Tibial nerve (tissue), 4 donors: ENCODE data around the gene ASCL1. TPM values are rescaled to one million over a fixed set of nuclear protein-coding genes. Genes with fewer than 3 reads are reported as not detected.

Experiments used
- DNase-seq, 2 donors: peaks; one replicate each; pipeline ENCODE4 v3.0.0-alpha.2; 2019; ENCODE audit warnings: low spot score in 2 of 2
- H3K27ac ChIP-seq, 4 donors: fragments of 200-600 bp; sonication (generic) in 3 of 4; one replicate each; pipeline ENCODE4 v1.5.1; 2017 to 2019; ENCODE audit warnings: mild to moderate bottlenecking in 1 of 4
- H3K27me3 ChIP-seq, 2 donors: fragments of 200-600 bp; sonication (generic) in 1 of 2; one replicate each; pipeline versions ENCODE4 v1.5.1 to v1.6.0; 2017 to 2019
- H3K36me3 ChIP-seq, 3 donors: fragments of 200-600 bp; sonication (generic); one replicate each; pipeline ENCODE4 v1.5.1; 2018 to 2019
- H3K4me1 ChIP-seq, 4 donors: fragments of 200-600 bp; sonication (generic) in 3 of 4; one replicate each; pipeline ENCODE4 v1.5.1; 2017 to 2019
- H3K4me3 ChIP-seq, 4 donors: fragments of 200-600 bp; sonication (generic) in 3 of 4; one replicate each; pipeline ENCODE4 v1.5.1; 2017 to 2019; ENCODE audit warnings: mild to moderate bottlenecking in 1 of 4, moderate library complexity in 1 of 4
- H3K9me3 ChIP-seq, 4 donors: fragments of 200-600 bp; sonication (generic) in 3 of 4; one replicate each; pipeline ENCODE4 v1.5.1; 2017 to 2019
- EP300 ChIP-seq, 2 donors: sonication (generic); formaldehyde crosslinking; IDR thresholded peaks; one replicate each; pipeline ENCODE4 v1.6.1; 2017; ENCODE audit warnings: antibody characterized with exemption in 2 of 2, mild to moderate bottlenecking in 1 of 2
- POLR2A ChIP-seq, 2 donors: fragments of 450-650 bp; IDR thresholded peaks; one replicate each; pipeline ENCODE4 v1.6.1; 2017; ENCODE audit warnings: antibody characterized with exemption in 2 of 2, mild to moderate bottlenecking in 2 of 2, moderate library complexity in 2 of 2
- WGBS, 2 donors: methylation state at CpG; one replicate each; pipeline ENCODE4 v1.1.5; 2018; 5-methylcytosine and 5-hydroxymethylcytosine counted together
- total RNA-seq, 4 donors: library from RNA; depleted of rRNA; stranded (reverse); fragments of >200 nt; gene quantifications; one replicate each; pipeline ENCODE4 v1.1.0, GENCODE V29; 2016
- TF ChIP-seq, protein P1 (sequence below), 5 experiments: fragments of 200-600 bp in 3 of 5; fragments of 450-650 bp in 2 of 5; sonication (generic) in 3 of 5; IDR thresholded peaks; one replicate each; pipeline ENCODE4 v1.5.1; 2016 to 2019; ENCODE audit warnings: antibody characterized with exemption in 5 of 5, mild to moderate bottlenecking in 3 of 5, moderate library complexity in 2 of 5

ASCL1 gene
- total RNA-seq, 4 donors from 2014 or later, result 1.6 TPM; not detected in 3

DNA sequence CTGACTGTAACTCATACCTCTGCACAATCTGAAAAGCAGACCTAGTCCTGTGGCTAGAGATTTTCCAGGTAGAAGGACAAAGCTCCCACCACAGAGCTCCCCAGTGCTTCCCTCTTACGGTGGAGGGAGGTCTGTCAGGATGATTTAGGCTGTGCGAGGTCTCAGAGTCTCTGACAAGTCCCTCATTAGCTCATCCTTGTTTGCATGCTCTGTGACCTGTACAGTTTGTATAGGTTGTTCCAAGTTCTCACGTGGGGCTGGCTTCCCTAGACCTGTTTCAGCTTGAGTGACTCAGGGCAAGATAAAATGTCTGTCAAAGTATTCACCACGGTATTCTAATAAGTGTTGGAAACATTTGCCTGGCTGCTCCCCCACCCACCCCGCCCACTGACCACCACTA lies 34.8 kb downstream of the ASCL1 start:
- no peaks in the 10 kb centered on the region for H3K4me1 ChIP-seq
- no peaks in the 10 kb centered on the region for H3K36me3 ChIP-seq
- no peak overlapping the region for H3K4me3 ChIP-seq
- no peak overlapping the region for H3K27ac ChIP-seq
- H3K27me3 ChIP-seq, result no peaks in the 10 kb centered on the region
- WGBS, 2 donors, result 42 to 57% methylated on average over 5 of the region's 5 CpGs
- no peak for DNase-seq
- TF ChIP-seq EP300 (IDR thresholded peaks at IDR 0.05), result no peak
- TF ChIP-seq POLR2A (IDR thresholded peaks at IDR 0.05), result no peak
- TF ChIP-seq, protein P1, sequence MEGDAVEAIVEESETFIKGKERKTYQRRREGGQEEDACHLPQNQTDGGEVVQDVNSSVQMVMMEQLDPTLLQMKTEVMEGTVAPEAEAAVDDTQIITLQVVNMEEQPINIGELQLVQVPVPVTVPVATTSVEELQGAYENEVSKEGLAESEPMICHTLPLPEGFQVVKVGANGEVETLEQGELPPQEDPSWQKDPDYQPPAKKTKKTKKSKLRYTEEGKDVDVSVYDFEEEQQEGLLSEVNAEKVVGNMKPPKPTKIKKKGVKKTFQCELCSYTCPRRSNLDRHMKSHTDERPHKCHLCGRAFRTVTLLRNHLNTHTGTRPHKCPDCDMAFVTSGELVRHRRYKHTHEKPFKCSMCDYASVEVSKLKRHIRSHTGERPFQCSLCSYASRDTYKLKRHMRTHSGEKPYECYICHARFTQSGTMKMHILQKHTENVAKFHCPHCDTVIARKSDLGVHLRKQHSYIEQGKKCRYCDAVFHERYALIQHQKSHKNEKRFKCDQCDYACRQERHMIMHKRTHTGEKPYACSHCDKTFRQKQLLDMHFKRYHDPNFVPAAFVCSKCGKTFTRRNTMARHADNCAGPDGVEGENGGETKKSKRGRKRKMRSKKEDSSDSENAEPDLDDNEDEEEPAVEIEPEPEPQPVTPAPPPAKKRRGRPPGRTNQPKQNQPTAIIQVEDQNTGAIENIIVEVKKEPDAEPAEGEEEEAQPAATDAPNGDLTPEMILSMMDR (IDR thresholded peaks at IDR 0.05), result no peak
- peaks cover 0 to 6% (median 0%) of the 10 kb centered on the region in 4 donors for H3K9me3 ChIP-seq

DNA sequence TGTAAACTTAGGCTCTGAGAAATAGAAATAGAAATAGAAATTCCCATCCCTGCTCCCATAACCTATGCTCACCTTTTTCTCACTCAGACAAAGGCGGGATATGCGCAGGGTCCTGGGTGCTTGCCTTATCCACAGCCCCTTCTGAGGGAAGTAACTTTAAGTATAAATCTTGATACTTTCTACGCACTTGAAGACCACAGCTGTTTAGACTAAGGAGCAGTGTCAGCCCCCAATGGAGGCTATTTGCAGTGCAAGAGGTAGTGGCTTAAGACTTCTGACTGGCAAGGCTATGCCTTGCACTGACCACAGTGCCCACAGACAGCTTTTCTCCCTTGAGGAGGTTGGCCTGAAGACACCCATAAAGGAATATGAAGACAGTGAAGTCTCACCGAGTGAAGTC lies 35.2 kb downstream of the ASCL1 start:
- H3K27me3 ChIP-seq, result no peaks in the 10 kb centered on the region
- TF ChIP-seq, protein P1 (IDR thresholded peaks at IDR 0.05), result no peak
- TF ChIP-seq EP300 (IDR thresholded peaks at IDR 0.05), result no peak
- no peak for TF ChIP-seq POLR2A (IDR thresholded peaks at IDR 0.05)
- no peaks in the 10 kb centered on the region for H3K36me3 ChIP-seq
- DNase-seq, result no peak
- WGBS, 2 donors, result 87 to 96% methylated on average over 4 of the region's 4 CpGs
- H3K4me1 ChIP-seq, result no peaks in the 10 kb centered on the region
- peaks cover 0 to 9% (median 0%) of the 10 kb centered on the region in 4 donors for H3K9me3 ChIP-seq
- H3K4me3 ChIP-seq, result no peak overlapping the region
- H3K27ac ChIP-seq, result no peak overlapping the region

DNA sequence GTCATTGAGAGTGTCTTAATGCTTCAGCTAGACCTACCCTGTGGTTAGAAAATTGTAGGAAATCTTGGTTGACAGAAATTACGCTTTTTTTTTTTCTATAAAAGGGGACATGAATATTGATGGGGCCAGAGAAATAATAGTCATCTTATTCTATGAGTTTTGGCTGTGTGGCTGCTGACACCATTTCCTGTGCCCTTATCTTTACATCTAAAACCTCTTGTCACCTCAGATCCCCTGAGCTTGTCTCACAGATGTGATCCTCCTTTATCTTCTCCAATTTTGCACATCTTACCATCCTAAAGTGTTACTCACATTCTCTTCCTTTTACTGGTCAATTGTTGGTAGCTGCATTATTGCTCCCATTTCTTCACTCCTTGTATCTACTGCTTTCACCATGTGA lies 36.1 kb downstream of the ASCL1 start:
- no peak for DNase-seq
- Histone ChIP-seq H3K27me3 (no peaks in the 10 kb centered on the region), H3K4me3 (no peak overlapping the region), H3K4me1 (no peaks in the 10 kb centered on the region), H3K36me3 (no peaks in the 10 kb centered on the region), H3K27ac (no peak overlapping the region), H3K9me3 (peaks cover 0 to 17% (median 0%) of the 10 kb centered on the region in 4 donors)
- TF ChIP-seq EP300 (IDR thresholded peaks at IDR 0.05) (no peak), POLR2A (IDR thresholded peaks at IDR 0.05) (no peak)
- TF ChIP-seq, protein P1 (IDR thresholded peaks at IDR 0.05), result no peak
- WGBS, 2 donors, result 79 to 88% methylated on average over 1 of the region's 1 CpG

DNA sequence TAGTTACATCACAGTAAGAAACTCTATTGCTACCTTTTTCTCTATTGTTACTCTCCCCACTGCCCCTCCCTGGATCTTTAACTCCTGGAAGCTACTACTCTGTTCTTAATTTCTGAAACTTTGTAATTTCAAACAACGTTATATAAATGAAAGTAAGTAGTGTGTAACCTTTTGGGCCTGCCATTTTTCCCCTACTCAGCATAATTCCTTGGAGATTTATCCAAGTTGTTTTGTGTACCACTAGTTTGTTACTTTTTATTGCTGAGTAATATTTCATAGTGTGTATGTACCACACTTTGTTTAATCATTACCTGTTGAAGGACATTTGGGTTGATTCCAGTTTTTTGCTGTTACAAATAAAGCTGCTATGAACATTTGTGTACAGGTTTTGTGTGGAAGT lies 37.9 kb downstream of the ASCL1 start:
- TF ChIP-seq EP300 (IDR thresholded peaks at IDR 0.05) (no peak), POLR2A (IDR thresholded peaks at IDR 0.05) (no peak)
- TF ChIP-seq, protein P1 (IDR thresholded peaks at IDR 0.05), result no peak
- 69 to 85% methylated on average over 1 of the region's 1 CpG for WGBS, 2 donors
- H3K27ac ChIP-seq, result no peak overlapping the region
- H3K4me3 ChIP-seq, result no peak overlapping the region
- H3K27me3 ChIP-seq, result no peaks in the 10 kb centered on the region
- H3K4me1 ChIP-seq, result no peaks in the 10 kb centered on the region
- no peaks in the 10 kb centered on the region for H3K36me3 ChIP-seq
- DNase-seq, result no peak
- H3K9me3 ChIP-seq, result peaks cover 0 to 17% (median 0%) of the 10 kb centered on the region in 4 donors

Other genes with a start within 250 kb of the ASCL1 start
- 1 to 10 TPM in 1 of 4 donors, not detected in 3; 1.5 TPM for gene PAH, start 40.4 kb upstream of the ASCL1 start, total RNA-seq